ENCODE measurements around the gene CTDSP2. TPM values are rescaled to one million over a fixed set of nuclear protein-coding genes. Genes with fewer than 3 reads are reported as not detected.

The CTDSP2 gene
- total RNA-seq, 5 donors from 2014 or later (not counting 1 experiment from before 2014, with no cell fraction given) = 132 to 246 (median 234) TPM

DNA sequence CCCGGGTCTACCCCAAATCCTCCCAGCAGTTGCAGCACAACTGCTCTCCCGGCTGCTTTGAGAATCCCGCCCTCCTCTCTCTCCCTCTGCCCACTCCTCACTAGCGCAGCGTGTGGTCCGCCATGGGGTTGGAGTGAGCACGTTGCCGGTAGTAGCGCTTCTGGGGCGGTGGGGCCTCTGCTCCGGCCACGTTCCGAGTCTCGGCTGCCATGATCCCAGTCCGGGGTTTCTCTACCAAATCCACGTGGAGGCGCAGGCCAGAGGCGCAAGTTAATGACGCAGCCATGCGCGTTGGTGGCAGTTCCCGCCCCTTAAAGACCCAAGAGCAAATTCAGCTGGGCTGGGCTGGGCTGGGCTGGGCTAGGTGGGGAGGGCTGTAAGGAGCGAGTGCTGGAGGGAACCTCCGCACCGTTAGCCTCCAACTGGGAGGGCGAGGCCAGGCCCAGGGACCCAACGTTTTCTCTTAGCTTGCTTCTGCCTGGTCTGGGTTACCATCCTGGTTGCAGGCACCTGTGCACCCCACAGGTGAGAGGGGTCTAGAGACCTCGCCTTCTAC is 74.6 kb downstream of the CTDSP2 start, which contains the start of gene METTL1:
Gene METTL1 (minus strand): TSS at position 233 of the 556 bp plus-strand sequence. CDS start 22 bp downstream, at position 211.
- peaks cover 13% of the 10 kb centered on the region for H3K36me3 Mint-ChIP-seq
- peak within 1 kb of the TSS; percentile 94 to 96 (median 95) for H3K4me3 Mint-ChIP-seq
- ChIA-PET POLR2A (interaction anchor here (0.6 to 1.0 kb wide), 4 partner anchors 11 to 30 kb away, joined by 3 to 10 read pairs (median 6); no protein-coding TSS in a partner anchor), CTCF (interaction anchor here (0.7 to 1.3 kb wide), 5 partner anchors 9 to 18 kb away, joined by 3 to 11 read pairs (median 4); partner anchors contain the start of gene TSFM (in 2 of the 2))
- peak within 1 kb of the TSS; percentile 74 to 91 for H3K4me3 ChIP-seq (ENCODE audit: control insufficient read depth in 1 of 2, extremely low read depth in 1 of 2, low read length in 1 of 2)
- under 1% methylated on average over 23 of the region's 28 CpGs for WGBS (ENCODE audit: insufficient coverage)
- peaks cover 6% of the 10 kb centered on the region in 2 donors for H3K36me3 ChIP-seq (ENCODE audit: control insufficient read depth in 2 of 2, extremely low read depth in 1 of 2, insufficient read depth in 1 of 2, low read length in 1 of 2)
- no peaks in the 10 kb centered on the region for H3K9me3 ChIP-seq
- peak within 1 kb of the TSS; percentile 93 to 94 for H3K27ac Mint-ChIP-seq
- peak within 1 kb of the TSS; percentile 61 for H3K27ac ChIP-seq (ENCODE audit: low read length)
- peaks cover 0 to 4% of the 10 kb centered on the region in 2 donors for H3K27me3 Mint-ChIP-seq
- peak; percentile 74 to 93 (median 85) for DNase-seq
- H3K9me3 Mint-ChIP-seq = no peaks in the 10 kb centered on the region
- peak; percentile 90 to 92 (median 90) for ATAC-seq (replicated peaks in 1 of 4)
- peaks cover 11 to 23% (median 21%) of the 10 kb centered on the region in 3 donors for H3K4me1 Mint-ChIP-seq
- H3K27me3 ChIP-seq (replicated peaks in 1 of 2; ENCODE audit: control insufficient read depth in 2 of 2, extremely low read depth in 1 of 2, insufficient read depth in 2 of 2, low read length in 1 of 2) = peaks cover 4% of the 10 kb centered on the region in 2 experiments
- peaks cover 9 to 26% of the 10 kb centered on the region in 2 experiments for H3K4me1 ChIP-seq (ENCODE audit: control insufficient read depth in 1 of 2, extremely low read depth in 1 of 2, insufficient read depth in 2 of 2, low read length in 2 of 2)

DNA sequence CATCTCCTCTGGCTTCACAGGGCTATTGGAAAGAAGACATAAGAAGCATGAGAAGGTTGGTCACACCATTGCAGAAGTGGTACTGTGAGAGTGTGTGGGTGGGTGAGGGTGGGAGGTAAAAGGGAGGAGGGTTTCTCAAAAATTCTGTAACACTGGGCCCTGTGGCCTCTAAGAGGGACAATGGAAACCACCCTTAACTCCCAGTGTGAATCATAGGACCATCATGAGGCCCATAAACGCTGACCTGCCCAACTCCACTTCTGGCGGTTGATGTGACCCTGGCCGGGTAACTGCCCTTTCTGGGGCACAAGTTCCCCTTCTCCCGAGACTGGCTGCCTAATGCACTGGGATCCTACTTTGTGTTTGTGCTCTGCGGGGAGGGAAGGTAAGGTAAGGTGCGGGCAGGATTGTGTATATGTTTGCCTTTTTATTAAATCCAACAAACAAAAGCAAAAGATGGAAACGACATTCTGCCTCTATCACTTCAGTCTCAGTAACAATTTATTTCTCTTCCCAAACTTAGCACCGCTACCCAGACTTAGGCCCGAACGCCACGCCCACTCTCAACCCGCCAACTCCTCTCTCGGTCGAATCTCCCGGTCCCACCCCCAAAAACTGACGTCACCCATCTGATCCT is 75.2 kb downstream of the CTDSP2 start:
- Mint-ChIP-seq H3K36me3 (peaks cover 13% of the 10 kb centered on the region), H3K4me3 (peak overlapping the region; percentile 94 to 96 (median 95)), H3K9me3 (no peaks in the 10 kb centered on the region), H3K4me1 (peaks cover 17 to 29% (median 27%) of the 10 kb centered on the region in 3 donors), H3K27ac (peak overlapping the region; percentile 93 to 94), H3K27me3 (peaks cover 4 to 10% of the 10 kb centered on the region in 2 donors)
- ATAC-seq (replicated peaks in 1 of 4) (peak; percentile 60 to 77 (median 66)), DNase-seq (peak in 33 of 35 experiments; percentile 50 to 89 (median 70))
- WGBS (ENCODE audit: insufficient coverage) = 11% methylated on average over 10 of the region's 16 CpGs
- Histone ChIP-seq H3K36me3 (ENCODE audit: control insufficient read depth in 2 of 2, extremely low read depth in 1 of 2, insufficient read depth in 1 of 2, low read length in 1 of 2) (peaks cover 6% of the 10 kb centered on the region in 2 donors), H3K27me3 (replicated peaks in 1 of 2; ENCODE audit: control insufficient read depth in 2 of 2, extremely low read depth in 1 of 2, insufficient read depth in 2 of 2, low read length in 1 of 2) (peaks cover 10% of the 10 kb centered on the region in 2 experiments), H3K4me1 (ENCODE audit: control insufficient read depth in 1 of 2, extremely low read depth in 1 of 2, insufficient read depth in 2 of 2, low read length in 2 of 2) (peaks cover 12 to 32% of the 10 kb centered on the region in 2 experiments), H3K9me3 (no peaks in the 10 kb centered on the region), H3K4me3 (ENCODE audit: control insufficient read depth in 1 of 2, extremely low read depth in 1 of 2, low read length in 1 of 2) (peak overlapping the region; percentile 74 to 91), H3K27ac (ENCODE audit: low read length) (peak overlapping the region; percentile 61)
- CTCF ChIA-PET = interaction anchor here (0.7 to 1.3 kb wide), 5 partner anchors 10 to 15 kb away, joined by 3 to 11 read pairs (median 4); partner anchors contain the start of gene TSFM (in 2 of the 2)
- POLR2A ChIA-PET = interaction anchor here (0.6 to 1.0 kb wide), 3 partner anchors 12 to 30 kb away, joined by 4 to 10 read pairs (median 7); no protein-coding TSS in a partner anchor

DNA sequence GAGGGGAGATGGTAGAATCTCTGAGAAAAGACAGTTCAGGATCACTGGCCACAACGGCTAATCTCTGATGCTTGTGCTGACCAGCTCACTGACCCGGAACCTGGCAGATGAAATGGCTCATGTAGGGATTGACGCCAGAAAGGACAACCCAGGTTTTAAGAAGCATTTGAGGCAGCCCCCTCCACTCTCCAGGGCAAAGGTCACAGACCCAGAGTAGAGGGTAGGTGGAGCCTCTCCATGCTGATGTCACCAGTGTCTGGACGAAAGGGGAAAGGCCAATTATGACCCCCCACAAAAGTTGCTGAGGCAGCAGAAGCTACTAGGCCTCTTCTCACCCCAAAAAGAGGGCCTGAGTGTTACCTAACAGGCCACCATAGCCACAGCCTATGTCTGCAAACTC is 75.8 kb downstream of the CTDSP2 start:
- ATAC-seq (replicated peaks in 1 of 4) = no peak
- CTCF ChIA-PET = interaction anchor here in 1 of 2 donors (0.7 kb wide), 1 partner anchor 14 kb away, joined by 3 read pairs; no protein-coding TSS in a partner anchor
- peaks cover 14 to 16% of the 10 kb centered on the region in 2 experiments for H3K27me3 ChIP-seq (replicated peaks in 1 of 2; ENCODE audit: control insufficient read depth in 2 of 2, extremely low read depth in 1 of 2, insufficient read depth in 2 of 2, low read length in 1 of 2)
- DNase-seq = no peak
- Mint-ChIP-seq H3K9me3 (no peaks in the 10 kb centered on the region), H3K36me3 (peaks cover 10% of the 10 kb centered on the region), H3K4me3 (peak overlapping the region; percentile 25 to 95 (median 56)), H3K27me3 (peaks cover 7 to 15% of the 10 kb centered on the region in 2 donors), H3K27ac (peak overlapping the region; percentile 31 to 34), H3K4me1 (peaks cover 20 to 31% (median 29%) of the 10 kb centered on the region in 3 donors)
- peaks cover 4 to 6% of the 10 kb centered on the region in 2 donors for H3K36me3 ChIP-seq (ENCODE audit: control insufficient read depth in 2 of 2, extremely low read depth in 1 of 2, insufficient read depth in 1 of 2, low read length in 1 of 2)
- no peaks in the 10 kb centered on the region for H3K9me3 ChIP-seq
- WGBS (ENCODE audit: insufficient coverage) = 100% methylated on average over 2 of the region's 4 CpGs
- peaks cover 15 to 38% of the 10 kb centered on the region in 2 experiments for H3K4me1 ChIP-seq (ENCODE audit: control insufficient read depth in 1 of 2, extremely low read depth in 1 of 2, insufficient read depth in 2 of 2, low read length in 2 of 2)
- POLR2A ChIA-PET = no interaction called here
- H3K4me3 ChIP-seq (ENCODE audit: control insufficient read depth in 1 of 2, extremely low read depth in 1 of 2, low read length in 1 of 2) = no peak overlapping the region
- no peak overlapping the region for H3K27ac ChIP-seq (ENCODE audit: low read length)

Other genes starting within 250 kb of the CTDSP2 start
- 10 to 100 TPM; 27.1 to 37.2 (median 30.4) TPM for gene DTX3, start 241.9 kb downstream of the CTDSP2 start, total RNA-seq
- gene ARHGEF25, start 235.3 kb downstream of the CTDSP2 start, total RNA-seq = 1 to 10 TPM in 1 of 5 donors, under 1 TPM in 4; 0.67 to 1.4 (median 0.84) TPM
- gene B4GALNT1, start 213.5 kb downstream of the CTDSP2 start, total RNA-seq = under 1 TPM in 3 of 5 donors, not detected in 2; 0.16 to 0.54 (median 0.26) TPM
- gene OS9, start 152.6 kb downstream of the CTDSP2 start, total RNA-seq = 100 to 1,000 TPM; 135 to 181 (median 164) TPM
- gene AGAP2, start 108.0 kb downstream of the CTDSP2 start, total RNA-seq = 10 to 100 TPM; 43.2 to 74.6 (median 66.4) TPM
- 10 to 100 TPM; 12.8 to 25.6 (median 15.5) TPM for gene TSPAN31, start 101.7 kb downstream of the CTDSP2 start, total RNA-seq
- gene CDK4, start 94.4 kb downstream of the CTDSP2 start, total RNA-seq = 10 to 100 TPM; 24.1 to 53.9 (median 46.2) TPM
- 10 to 100 TPM; 45.4 to 72.9 (median 71.7) TPM for gene MARCHF9, start 91.6 kb downstream of the CTDSP2 start, total RNA-seq
- 1 to 10 TPM in 3 of 5 donors, under 1 TPM in 2; 0.76 to 2.1 (median 1.2) TPM for gene CYP27B1, start 79.7 kb downstream of the CTDSP2 start, total RNA-seq
- gene METTL1, start 74.6 kb downstream of the CTDSP2 start, total RNA-seq = 10 to 100 TPM; 10.3 to 17.4 (median 14.5) TPM
- gene EEF1AKMT3, start 74.1 kb downstream of the CTDSP2 start, total RNA-seq = 1 to 10 TPM; 2.4 to 5.1 (median 3.4) TPM
- 10 to 100 TPM; 15.5 to 21.5 (median 20.2) TPM for gene TSFM, start 63.9 kb downstream of the CTDSP2 start, total RNA-seq
- gene AVIL, start 28.0 kb downstream of the CTDSP2 start, total RNA-seq = 10 to 100 TPM in 1 of 5 donors, 1 to 10 TPM in 4; 2.2 to 12.3 (median 8.9) TPM
- 1 to 10 TPM; 3.1 to 9.7 (median 7.7) TPM for gene ATP23, start 94.8 kb upstream of the CTDSP2 start, total RNA-seq